ENCODE data around the gene PTPRM.

The PTPRM gene

DNA sequence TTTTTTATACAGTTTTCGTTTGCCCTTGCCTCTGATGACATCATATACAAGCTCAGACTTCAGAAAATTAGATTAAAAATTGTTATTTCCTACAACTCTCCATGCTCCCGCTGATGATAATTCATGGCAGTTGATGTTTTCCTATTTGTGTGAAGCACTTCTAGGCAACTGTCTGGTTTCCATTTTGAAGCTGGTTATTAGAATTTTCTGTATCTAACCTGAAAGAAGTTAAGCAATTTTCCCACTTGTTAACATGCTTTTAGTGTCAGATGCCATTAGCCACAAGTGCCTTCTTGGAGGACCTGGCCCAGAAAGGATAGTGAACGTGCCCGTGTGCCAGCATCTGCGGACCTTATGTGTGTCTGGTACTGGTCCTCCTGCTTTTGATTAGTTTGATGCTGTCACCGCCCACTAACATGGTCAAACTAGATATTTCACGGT is 694.6 kb downstream of the PTPRM start:
- DNase-seq: no peak

- no peak for DNase-seq
Measured at GRCh38 chr18:8262221-8262620, 695.1 kb downstream of the PTPRM start.

GRCh38 chr18:8264116-8264515 is 697.0 kb downstream of the PTPRM start:
- no peak for DNase-seq

- no peak for DNase-seq
Measured at GRCh38 chr18:8264861-8265411, 697.8 kb downstream of the PTPRM start.

GRCh38 chr18:8272254-8272653 is 705.1 kb downstream of the PTPRM start:
- DNase-seq: no peak

DNA sequence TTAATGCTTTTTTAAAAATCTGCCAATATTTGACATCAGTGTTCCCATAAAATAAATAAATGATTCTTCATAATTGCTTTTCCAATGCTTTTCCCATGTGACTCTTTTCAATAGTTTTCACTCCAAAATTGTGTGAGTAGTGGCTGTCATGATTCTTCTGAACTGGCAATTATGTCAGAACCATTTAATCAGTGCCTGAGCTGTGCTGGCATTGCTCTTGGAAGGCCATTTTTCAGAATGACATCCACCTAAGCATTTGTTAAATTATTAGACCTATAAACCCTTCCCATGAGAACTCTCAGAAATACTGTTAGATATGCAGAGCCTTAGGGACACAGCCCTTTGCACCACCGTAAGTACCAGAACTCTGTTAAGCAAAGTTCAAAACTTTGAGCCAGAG is 707.3 kb downstream of the PTPRM start:
- no peak for DNase-seq

DNA sequence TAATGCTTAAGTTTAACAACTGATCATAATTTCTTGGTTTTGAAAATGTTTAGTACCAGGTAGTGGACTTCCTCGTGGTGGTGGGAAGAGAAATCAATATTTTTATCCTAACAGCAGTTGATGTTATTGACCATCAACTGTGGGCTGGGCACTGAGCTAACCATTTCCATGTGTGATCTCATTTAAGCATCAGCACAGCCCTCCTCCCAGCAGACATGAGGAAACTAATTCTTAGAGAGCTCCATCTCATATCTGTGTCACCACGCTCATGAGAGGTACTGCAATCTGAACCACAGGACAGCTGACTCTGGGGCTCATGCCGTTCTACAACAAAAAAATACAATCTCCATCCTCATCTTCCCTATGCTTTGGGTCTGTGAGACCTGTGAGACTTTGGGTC is 709.3 kb downstream of the PTPRM start:
- DNase-seq: no peak

DNA sequence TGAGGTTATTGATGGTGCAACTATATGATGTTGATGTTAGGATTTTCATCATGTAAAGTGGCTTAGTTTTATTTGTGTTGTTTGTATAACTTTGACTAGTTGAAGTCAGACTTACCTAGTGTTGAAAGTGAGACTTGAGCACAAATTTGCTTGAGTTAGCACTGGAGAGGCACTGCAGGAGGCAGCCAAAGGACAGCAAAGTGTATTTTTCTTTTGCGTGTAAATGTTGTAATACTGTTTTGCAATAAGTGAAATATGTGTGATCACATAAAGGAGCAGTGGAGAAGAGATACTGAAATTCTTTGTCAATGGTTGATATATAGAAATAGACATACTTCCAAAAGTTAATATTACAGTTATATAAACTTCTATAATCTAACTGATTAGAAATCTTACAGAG is 710.2 kb downstream of the PTPRM start:
- DNase-seq: no peak

DNA sequence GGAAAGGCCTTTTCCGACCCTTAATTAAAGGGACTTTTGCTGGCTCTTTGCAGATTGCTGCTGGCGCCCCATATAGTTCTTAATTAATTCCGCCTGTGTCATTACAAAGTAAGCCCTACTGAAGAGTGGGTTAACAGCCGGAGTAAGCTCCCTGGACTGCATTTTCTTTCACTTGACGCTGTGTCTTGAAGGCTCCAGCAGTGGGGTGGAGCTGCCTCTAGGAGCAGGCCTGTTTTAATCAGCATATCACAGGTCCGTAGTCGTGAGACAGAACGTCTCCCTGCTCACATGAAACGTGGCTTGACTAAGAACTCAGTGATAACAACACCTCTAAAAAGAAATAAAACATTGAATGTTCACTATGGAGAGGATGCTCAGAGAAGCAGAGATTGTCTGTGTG is 712.2 kb downstream of the PTPRM start:
- DNase-seq: no peak

DNA sequence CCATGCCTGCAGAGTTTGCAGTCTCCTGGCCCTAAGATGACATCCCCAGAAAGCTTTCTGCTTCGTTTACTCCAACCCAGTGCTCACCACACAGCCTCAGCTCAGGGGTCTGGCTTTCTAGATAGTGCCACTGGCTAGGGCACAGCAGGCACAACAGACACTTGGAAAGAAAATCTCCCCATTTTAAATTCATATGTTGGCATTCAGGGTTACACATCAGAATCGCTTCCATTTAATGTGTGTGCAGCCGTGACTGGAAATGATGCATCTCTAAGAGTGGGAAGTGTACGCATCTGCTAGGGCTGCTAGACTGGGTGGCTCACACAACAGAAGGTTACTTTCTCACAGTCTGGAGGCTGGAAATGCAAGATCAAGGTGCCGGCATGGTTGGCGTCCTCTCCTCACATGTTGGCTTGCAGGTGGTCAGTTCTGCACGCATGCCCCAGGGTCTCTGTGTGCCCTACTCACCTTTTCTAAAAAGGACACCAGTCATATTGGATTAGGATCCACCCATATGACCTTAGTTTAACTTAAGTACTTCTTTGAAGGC is 712.7 kb downstream of the PTPRM start:
- DNase-seq: no peak

GRCh38 chr18:8283891-8284585 is 716.9 kb downstream of the PTPRM start:
- no peak for DNase-seq

DNA sequence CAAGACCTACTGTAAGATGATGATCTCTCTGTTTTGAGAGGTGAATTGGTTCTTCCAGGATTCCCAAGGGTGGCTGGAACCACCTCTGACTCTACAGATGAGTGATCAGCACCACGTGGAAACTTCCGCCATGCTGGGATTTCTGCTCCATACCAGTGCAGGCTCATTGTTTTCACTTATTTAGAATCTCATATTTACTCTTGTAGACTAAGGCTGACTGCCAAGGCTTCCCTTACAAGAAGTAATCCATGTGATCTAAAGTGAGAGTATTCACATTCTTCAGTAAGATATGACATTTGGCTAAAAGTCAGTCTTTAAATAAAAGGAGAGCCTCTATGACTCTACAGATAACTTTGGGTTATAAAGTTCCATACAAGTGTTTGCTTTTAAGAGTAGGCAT is 719.2 kb downstream of the PTPRM start:
- no peak for DNase-seq

- DNase-seq: no peak
Measured at GRCh38 chr18:8287196-8287885, 720.2 kb downstream of the PTPRM start.

GRCh38 chr18:8288472-8289195 is 721.5 kb downstream of the PTPRM start:
- no peak for DNase-seq

DNA sequence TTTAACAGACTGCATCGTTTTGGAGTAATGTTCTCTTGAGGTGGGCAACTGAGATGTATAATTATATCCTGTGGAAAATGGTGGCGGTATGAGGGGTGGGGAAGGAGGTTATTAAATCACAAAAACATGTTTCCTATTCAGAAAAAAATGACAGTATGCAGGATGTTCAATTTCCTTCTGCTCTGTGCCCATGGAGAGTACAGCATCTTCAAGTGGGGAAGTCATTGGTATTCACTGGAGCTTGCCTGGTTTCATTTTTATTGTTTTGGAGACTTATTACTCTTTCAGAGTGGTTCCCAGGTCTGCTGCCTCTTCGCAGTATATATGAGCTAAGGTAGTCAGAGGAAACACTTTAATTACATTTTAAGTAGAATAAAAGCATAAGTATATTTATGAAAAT is 723.3 kb downstream of the PTPRM start:
- no peak for DNase-seq

DNA sequence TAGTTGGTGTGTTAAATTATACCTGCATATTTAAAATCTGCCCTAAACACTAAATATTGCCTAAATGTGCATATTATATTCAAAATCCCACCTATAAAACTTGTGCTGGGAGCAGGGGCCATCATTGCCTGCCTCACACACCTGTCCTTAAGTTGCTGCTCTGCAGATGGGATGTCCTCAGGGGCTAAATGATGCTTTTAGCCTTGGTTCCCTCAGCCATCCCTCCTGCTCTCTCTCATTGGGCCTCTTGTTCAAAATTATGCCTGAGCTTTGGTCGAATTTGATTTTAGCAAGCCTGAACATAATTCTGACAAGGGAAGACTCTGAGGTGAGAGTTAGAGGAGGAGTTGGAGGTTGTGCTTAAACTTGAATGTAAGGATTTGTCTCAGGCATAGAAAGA is 723.8 kb downstream of the PTPRM start:
- DNase-seq: no peak

- no peak for DNase-seq
Measured at GRCh38 chr18:8293184-8293583, 726.1 kb downstream of the PTPRM start.

DNA sequence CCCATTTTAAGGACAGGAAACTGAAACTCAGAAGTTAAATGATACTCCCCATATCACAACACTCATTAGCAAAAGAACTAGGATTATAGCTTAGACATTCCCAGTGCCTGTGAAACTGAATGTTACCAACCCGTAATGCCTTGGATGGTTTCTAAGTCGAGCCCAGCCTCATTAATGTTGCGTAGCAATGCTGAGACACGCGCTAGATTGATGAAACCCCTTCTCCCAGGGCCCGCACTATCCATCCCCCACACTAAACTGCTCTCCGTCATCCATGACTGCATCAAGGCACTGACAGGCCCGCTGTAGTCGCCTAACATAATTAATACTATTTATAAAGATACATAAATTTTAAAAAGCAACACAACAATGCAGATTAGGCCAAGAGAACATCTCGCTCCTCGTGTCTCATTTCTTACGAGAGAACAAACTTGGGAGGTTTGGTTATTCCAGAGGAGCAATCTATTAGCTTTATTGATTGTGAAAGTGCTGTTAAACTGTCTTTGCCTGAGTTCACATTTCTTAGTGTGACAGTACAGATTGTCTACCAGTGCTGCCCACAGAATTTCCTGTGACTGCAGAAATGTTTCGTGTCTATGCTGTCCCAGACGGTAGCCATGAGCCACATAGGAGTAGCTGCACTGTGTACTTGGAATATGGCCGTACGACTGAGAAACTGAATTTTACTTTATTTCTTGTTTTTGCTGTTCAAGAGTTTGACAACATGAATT is 729.9 kb downstream of the PTPRM start:
- no peak for DNase-seq

DNA sequence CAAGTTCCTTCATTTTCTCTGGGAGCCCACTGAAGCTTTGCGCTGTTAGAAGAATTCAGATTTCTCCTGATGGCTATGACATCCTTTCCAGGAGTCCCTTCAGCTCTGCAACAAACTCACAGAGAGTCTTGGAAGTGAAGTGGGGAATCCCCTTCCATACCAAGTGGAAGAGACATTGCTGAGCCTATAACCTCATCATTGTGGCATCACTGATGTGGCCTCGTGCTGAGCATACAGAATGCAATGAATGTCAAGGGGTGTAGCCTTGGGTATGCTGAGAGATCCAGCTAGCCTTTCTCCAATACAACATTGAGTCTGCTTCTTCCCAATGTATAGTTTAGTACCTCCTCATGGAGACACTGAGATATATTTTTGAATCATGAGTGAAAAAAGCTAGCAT is 731.1 kb downstream of the PTPRM start:
- DNase-seq: no peak

DNA sequence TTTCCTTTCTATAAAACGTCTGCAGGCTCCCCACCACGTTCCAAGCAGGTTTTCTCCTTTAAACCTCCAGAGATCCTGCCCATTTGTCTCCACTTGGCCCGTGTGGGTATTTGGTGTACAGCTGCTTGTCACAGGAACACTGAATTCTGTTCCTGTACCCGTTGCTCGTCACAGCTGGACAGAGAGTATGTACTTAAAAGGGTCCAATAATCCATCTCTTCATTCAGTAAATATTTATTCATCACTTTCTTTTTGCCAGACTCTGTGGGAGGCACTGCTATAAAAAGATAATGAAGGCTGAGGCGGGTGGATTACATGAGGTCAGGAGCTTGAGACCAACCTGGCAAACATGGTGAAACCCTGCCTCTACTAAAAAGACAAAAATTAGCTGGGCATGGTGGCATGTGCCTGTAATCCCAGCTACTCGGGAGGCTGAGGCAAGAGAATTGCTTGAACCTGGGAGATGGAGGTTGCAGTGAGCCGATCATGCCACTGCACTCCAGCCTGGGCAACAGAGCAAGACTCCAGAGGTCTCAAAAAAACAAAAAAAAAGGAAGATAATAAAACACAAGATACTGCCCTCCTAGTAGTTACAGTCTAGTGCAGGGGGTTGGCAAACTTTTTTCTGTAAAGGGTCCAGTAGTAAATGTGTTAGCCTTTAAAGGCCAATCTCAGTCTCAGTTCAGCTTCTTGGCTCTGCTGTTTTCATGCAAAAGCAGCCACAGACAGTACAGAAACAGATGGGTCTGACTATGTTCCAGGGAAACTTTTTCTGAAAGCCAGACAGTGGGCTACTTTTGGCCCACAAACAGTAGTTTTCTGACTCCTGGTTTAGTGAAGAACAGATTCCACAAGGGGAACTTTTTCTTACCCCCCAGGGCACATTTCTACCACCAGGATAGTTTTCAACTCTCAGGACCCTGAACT is 732.2 kb downstream of the PTPRM start:
- DNase-seq: no peak

DNA sequence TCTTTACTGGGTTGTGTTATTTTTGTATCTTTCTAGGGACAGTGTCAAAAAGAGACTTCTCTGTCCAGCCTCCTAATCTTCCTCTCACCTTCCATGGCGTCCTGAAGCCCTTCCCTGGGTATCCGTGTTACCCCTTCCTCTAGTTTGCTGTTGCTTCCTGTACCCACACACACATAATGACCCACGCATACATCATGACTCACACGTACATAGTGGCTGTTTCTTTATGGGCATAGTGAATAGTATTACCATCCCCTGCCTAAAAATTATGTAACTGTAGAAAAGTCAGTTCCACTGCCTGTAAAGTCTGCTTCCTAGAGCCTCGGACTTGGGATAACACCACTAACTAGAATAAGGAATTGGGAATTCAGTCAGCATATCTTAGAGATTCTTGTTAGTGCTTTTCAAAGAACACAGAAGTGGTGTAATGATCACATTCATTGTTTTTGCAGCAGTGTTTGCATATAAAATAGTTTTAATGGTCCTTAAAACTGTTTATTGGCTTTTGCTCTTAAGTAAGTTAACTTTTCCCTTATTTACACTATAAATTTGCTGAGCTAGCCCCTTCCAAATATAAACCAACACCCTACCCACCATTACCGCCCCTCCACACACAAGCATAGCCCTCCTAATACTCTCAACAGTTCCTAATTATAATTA is 733.8 kb downstream of the PTPRM start:
- DNase-seq: no peak

Data from activated effector memory CD4-positive, alpha-beta T cell treated with Interleukin-2 at 50 U/mL for 16 hours (primary cell).